HepG2 (cell line): ENCODE measurements around the gene PHB1.

ENCODE experiments used
- ETV6 ChIP-seq: sonication (generic); formaldehyde crosslinking; conservative IDR thresholded peaks from 2 replicates; pipeline ENCODE4 v1.4.0; 2020; ENCODE audit warnings: missing genetic modification reagents
- KAT7 ChIP-seq: IDR thresholded peaks from 2 replicates; pipeline ENCODE4 v1.6.1; 2018; ENCODE audit warnings: borderline replicate concordance, missing compliant biosample characterization
- MAFF ChIP-seq: IDR thresholded peaks from 2 replicates; pipeline ENCODE4 v1.6.1; 2011; ENCODE audit warnings: low read depth, low read length, improper control_type of control experiment
- NFIC ChIP-seq: IDR thresholded peaks from 2 replicates; pipeline ENCODE4 v1.6.1; 2012; ENCODE audit warnings: mild to moderate bottlenecking, low read length, inconsistent platforms
- POLR2A ChIP-seq, 2 experiments: IDR thresholded peaks; 2 replicates each; pipeline ENCODE4 v1.6.1; 2011; ENCODE audit warnings: low read depth in 2 of 2, low read length in 2 of 2, mild to moderate bottlenecking in 1 of 2, moderate library complexity in 1 of 2; ENCODE audit not compliant: insufficient read depth in 1 of 2
- RAD21 ChIP-seq: fragments of 450-650 bp; formaldehyde crosslinking; IDR thresholded peaks from 2 replicates; pipeline ENCODE4 v1.5.0; 2020; ENCODE audit warnings: mild to moderate bottlenecking
- ZNF776 ChIP-seq: sonication (generic); formaldehyde crosslinking; IDR thresholded peaks from 2 replicates; pipeline ENCODE4 v1.4.0; 2020; ENCODE audit warnings: mild to moderate bottlenecking, missing genetic modification reagents
- TF ChIP-seq, protein P1 (sequence below): IDR thresholded peaks from 2 replicates; pipeline ENCODE4 v1.6.1; 2016; ENCODE audit warnings: control low read depth
- TF ChIP-seq, protein P2 (sequence below): sonication (generic); formaldehyde crosslinking; IDR thresholded peaks from 2 replicates; pipeline ENCODE4 v1.5.0; 2020; ENCODE audit warnings: mild to moderate bottlenecking, missing genetic modification reagents, moderate library complexity
- TF ChIP-seq, protein P3 (sequence below): sonication (generic); formaldehyde crosslinking; IDR thresholded peaks from 2 replicates; pipeline ENCODE4 v1.4.0; 2020; ENCODE audit warnings: missing genetic modification reagents
- TF ChIP-seq, protein P4 (sequence below): fragments of 450-650 bp; IDR thresholded peaks from 2 replicates; pipeline ENCODE4 v1.6.1; 2017; ENCODE audit warnings: mild to moderate bottlenecking

- TF ChIP-seq, protein P1, sequence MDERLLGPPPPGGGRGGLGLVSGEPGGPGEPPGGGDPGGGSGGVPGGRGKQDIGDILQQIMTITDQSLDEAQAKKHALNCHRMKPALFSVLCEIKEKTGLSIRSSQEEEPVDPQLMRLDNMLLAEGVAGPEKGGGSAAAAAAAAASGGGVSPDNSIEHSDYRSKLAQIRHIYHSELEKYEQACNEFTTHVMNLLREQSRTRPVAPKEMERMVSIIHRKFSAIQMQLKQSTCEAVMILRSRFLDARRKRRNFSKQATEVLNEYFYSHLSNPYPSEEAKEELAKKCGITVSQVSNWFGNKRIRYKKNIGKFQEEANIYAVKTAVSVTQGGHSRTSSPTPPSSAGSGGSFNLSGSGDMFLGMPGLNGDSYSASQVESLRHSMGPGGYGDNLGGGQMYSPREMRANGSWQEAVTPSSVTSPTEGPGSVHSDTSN (CRISPR knock-in tag) = no peak
- TF ChIP-seq, protein P2, sequence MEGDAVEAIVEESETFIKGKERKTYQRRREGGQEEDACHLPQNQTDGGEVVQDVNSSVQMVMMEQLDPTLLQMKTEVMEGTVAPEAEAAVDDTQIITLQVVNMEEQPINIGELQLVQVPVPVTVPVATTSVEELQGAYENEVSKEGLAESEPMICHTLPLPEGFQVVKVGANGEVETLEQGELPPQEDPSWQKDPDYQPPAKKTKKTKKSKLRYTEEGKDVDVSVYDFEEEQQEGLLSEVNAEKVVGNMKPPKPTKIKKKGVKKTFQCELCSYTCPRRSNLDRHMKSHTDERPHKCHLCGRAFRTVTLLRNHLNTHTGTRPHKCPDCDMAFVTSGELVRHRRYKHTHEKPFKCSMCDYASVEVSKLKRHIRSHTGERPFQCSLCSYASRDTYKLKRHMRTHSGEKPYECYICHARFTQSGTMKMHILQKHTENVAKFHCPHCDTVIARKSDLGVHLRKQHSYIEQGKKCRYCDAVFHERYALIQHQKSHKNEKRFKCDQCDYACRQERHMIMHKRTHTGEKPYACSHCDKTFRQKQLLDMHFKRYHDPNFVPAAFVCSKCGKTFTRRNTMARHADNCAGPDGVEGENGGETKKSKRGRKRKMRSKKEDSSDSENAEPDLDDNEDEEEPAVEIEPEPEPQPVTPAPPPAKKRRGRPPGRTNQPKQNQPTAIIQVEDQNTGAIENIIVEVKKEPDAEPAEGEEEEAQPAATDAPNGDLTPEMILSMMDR = no peak
- TF ChIP-seq NFIC (no peak), ZNF776 (CRISPR knock-in tag) (no peak), RAD21 (CRISPR knock-in tag) (no peak), MAFF (no peak), ETV6 (CRISPR knock-in tag) (no peak), KAT7 (CRISPR knock-in tag) (no peak), POLR2A (IDR thresholded peaks at IDR 0.05; ENCODE audit: insufficient read depth in 1 of 2, low read depth in 2 of 2, low read length in 2 of 2) (no peak)
- TF ChIP-seq, protein P3, sequence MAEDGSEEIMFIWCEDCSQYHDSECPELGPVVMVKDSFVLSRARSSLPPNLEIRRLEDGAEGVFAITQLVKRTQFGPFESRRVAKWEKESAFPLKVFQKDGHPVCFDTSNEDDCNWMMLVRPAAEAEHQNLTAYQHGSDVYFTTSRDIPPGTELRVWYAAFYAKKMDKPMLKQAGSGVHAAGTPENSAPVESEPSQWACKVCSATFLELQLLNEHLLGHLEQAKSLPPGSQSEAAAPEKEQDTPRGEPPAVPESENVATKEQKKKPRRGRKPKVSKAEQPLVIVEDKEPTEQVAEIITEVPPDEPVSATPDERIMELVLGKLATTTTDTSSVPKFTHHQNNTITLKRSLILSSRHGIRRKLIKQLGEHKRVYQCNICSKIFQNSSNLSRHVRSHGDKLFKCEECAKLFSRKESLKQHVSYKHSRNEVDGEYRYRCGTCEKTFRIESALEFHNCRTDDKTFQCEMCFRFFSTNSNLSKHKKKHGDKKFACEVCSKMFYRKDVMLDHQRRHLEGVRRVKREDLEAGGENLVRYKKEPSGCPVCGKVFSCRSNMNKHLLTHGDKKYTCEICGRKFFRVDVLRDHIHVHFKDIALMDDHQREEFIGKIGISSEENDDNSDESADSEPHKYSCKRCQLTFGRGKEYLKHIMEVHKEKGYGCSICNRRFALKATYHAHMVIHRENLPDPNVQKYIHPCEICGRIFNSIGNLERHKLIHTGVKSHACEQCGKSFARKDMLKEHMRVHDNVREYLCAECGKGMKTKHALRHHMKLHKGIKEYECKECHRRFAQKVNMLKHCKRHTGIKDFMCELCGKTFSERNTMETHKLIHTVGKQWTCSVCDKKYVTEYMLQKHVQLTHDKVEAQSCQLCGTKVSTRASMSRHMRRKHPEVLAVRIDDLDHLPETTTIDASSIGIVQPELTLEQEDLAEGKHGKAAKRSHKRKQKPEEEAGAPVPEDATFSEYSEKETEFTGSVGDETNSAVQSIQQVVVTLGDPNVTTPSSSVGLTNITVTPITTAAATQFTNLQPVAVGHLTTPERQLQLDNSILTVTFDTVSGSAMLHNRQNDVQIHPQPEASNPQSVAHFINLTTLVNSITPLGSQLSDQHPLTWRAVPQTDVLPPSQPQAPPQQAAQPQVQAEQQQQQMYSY (CRISPR knock-in tag) = no peak
- TF ChIP-seq, protein P4, sequence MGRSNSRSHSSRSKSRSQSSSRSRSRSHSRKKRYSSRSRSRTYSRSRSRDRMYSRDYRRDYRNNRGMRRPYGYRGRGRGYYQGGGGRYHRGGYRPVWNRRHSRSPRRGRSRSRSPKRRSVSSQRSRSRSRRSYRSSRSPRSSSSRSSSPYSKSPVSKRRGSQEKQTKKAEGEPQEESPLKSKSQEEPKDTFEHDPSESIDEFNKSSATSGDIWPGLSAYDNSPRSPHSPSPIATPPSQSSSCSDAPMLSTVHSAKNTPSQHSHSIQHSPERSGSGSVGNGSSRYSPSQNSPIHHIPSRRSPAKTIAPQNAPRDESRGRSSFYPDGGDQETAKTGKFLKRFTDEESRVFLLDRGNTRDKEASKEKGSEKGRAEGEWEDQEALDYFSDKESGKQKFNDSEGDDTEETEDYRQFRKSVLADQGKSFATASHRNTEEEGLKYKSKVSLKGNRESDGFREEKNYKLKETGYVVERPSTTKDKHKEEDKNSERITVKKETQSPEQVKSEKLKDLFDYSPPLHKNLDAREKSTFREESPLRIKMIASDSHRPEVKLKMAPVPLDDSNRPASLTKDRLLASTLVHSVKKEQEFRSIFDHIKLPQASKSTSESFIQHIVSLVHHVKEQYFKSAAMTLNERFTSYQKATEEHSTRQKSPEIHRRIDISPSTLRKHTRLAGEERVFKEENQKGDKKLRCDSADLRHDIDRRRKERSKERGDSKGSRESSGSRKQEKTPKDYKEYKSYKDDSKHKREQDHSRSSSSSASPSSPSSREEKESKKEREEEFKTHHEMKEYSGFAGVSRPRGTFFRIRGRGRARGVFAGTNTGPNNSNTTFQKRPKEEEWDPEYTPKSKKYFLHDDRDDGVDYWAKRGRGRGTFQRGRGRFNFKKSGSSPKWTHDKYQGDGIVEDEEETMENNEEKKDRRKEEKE = no peak
Observed at GRCh38 chr17:49455272-49455861, 40.7 kb upstream of the PHB1 start.
